HepG2 (cell line): Measurements from ENCODE around the gene ARMH1. TPM values are rescaled to one million over a fixed set of nuclear protein-coding genes. Genes with fewer than 3 reads are reported as not detected.

ENCODE experiments used
- ATAC-seq: fragments of 200-7000 bp; cut with Tn5 transposase; 3 replicates; pipeline ENCODE4 v1.9.1; 2020; ENCODE audit warnings: mild to moderate bottlenecking, moderate library complexity
- BruUV-seq: library from RNA; stranded (reverse); fragments of 400-500 nt; replicated peaks from 2 replicates; lab custom pipeline; 2021; lab: Mats Ljungman, UMichigan
- CTCF ChIA-PET: fragments of 300-600 bp; formaldehyde crosslinking; extraction: SDS; loops from one replicate; lab custom pipeline; 2021; ENCODE audit warnings: low total read pairs, inconsistent platforms, low intra/inter-chr PET ratio; lab: Yijun Ruan, JAX
- POLR2A ChIA-PET: fragments of 350-600 bp; sonication (Branson Sonifier 250); formaldehyde crosslinking; loops from one replicate; lab custom pipeline; 2020; ENCODE audit warnings: antibody characterized with exemption, inconsistent platforms; lab: Yijun Ruan, JAX
- DNase-seq: peaks from one replicate; pipeline ENCODE4 v3.0.0-alpha.2; 2015; ENCODE audit warnings: low spot score
- FAIRE-seq: peaks from 3 replicates; lab custom pipeline; 2011; peaks lifted over from hg19 to GRCh38; lab: Jason Lieb, UNC
- H2AFZ ChIP-seq: one replicate; pipeline ENCODE4 v1.6.1; 2011; ENCODE audit warnings: low read length, inconsistent platforms
- H3K27ac ChIP-seq: fragments of 300-600 bp; 3 replicates; pipeline ENCODE4 v1.8.0; 2011; ENCODE audit warnings: mixed run types, mild to moderate bottlenecking, mixed read lengths, low read length, inconsistent platforms; ENCODE audit not compliant: insufficient read depth; ENCODE audit errors: extremely low read length
- H3K27me3 ChIP-seq, 2 experiments: fragments of 200-600 bp in 1 of 2; 2 replicates in 1 of 2; 3 replicates in 1 of 2; pipeline versions ENCODE4 v1.6.0 to v1.8.0; 2011; ENCODE audit warnings: low read length in 2 of 2, mild to moderate bottlenecking in 2 of 2, moderate library complexity in 2 of 2, inconsistent platforms in 1 of 2; ENCODE audit not compliant: insufficient read depth in 2 of 2, control insufficient read depth in 1 of 2
- H3K36me3 ChIP-seq, 2 experiments: fragments of 200-600 bp in 1 of 2; replicated peaks in 1 of 2; 2 replicates in 1 of 2; 3 replicates in 1 of 2; pipeline versions ENCODE4 v1.5.1 to v1.8.0; 2011; ENCODE audit warnings: low read length in 2 of 2, inconsistent platforms in 1 of 2; ENCODE audit not compliant: insufficient read depth in 2 of 2, control insufficient read depth in 1 of 2
- H3K4me1 ChIP-seq: 2 replicates; pipeline ENCODE4 v1.5.1; 2012; ENCODE audit warnings: low read length, inconsistent platforms; ENCODE audit not compliant: insufficient read depth
- H3K4me2 ChIP-seq: 2 replicates; pipeline ENCODE4 v1.6.0; 2011; ENCODE audit warnings: low read depth, low read length, inconsistent platforms
- H3K4me3 ChIP-seq, 3 experiments: fragments of 200-600 bp in 1 of 3; sonication (generic), shearing (Covaris generic) in 1 of 3; replicated peaks in 1 of 3; 2 replicates each; pipeline ENCODE4 v1.5.1; 2011 to 2016; ENCODE audit warnings: low read length in 3 of 3, inconsistent platforms in 2 of 3, low read depth in 2 of 3, mild to moderate bottlenecking in 2 of 3, control low read depth in 1 of 3, mixed read lengths in 1 of 3; ENCODE audit not compliant: insufficient read depth in 1 of 3
- H3K79me2 ChIP-seq: one replicate; pipeline ENCODE4 v1.6.1; 2011; ENCODE audit warnings: low read length, inconsistent platforms; ENCODE audit not compliant: insufficient read depth
- H3K9ac ChIP-seq: 2 replicates; pipeline ENCODE4 v1.6.0; 2011; ENCODE audit warnings: mild to moderate bottlenecking, low read depth, low read length, inconsistent platforms; ENCODE audit not compliant: insufficient read depth
- H3K9me3 ChIP-seq: 2 replicates; pipeline ENCODE4 v1.5.1; 2012; ENCODE audit warnings: mild to moderate bottlenecking, low read length
- H4K20me1 ChIP-seq: 2 replicates; pipeline ENCODE4 v1.6.0; 2011; ENCODE audit warnings: inconsistent platforms, mild to moderate bottlenecking, low read length, moderate library complexity; ENCODE audit not compliant: insufficient read depth
- ARID5B ChIP-seq: IDR thresholded peaks from 2 replicates; pipeline ENCODE4 v1.4.0; 2020; ENCODE audit warnings: mild to moderate bottlenecking, missing genetic modification reagents
- IRF1 ChIP-seq: sonication (generic); formaldehyde crosslinking; IDR thresholded peaks from 2 replicates; pipeline ENCODE4 v1.4.0; 2020; ENCODE audit warnings: low read depth, mild to moderate bottlenecking, missing genetic modification reagents
- POLR2AphosphoS5 ChIP-seq: IDR thresholded peaks from 2 replicates; pipeline ENCODE4 v1.6.1; 2012; ENCODE audit warnings: low read depth, low read length
- SALL1 ChIP-seq: sonication (generic); formaldehyde crosslinking; IDR thresholded peaks from 2 replicates; pipeline ENCODE4 v1.8.0; 2022; ENCODE audit warnings: mild to moderate bottlenecking, missing genetic modification reagents
- TAF1 ChIP-seq: sonication (generic); formaldehyde crosslinking; IDR thresholded peaks from 2 replicates; pipeline ENCODE4 v1.4.0; 2020; ENCODE audit warnings: missing genetic modification reagents
- ZNF10 ChIP-seq: sonication (generic); formaldehyde crosslinking; IDR thresholded peaks from 2 replicates; pipeline ENCODE4 v1.4.0; 2020; ENCODE audit warnings: mild to moderate bottlenecking, low read depth, missing genetic modification reagents, borderline replicate concordance
- ZNF142 ChIP-seq: sonication (generic); formaldehyde crosslinking; IDR thresholded peaks from 2 replicates; pipeline ENCODE4 v1.4.0; 2020; ENCODE audit warnings: missing genetic modification reagents
- ZNF256 ChIP-seq: sonication (generic); formaldehyde crosslinking; conservative IDR thresholded peaks from 2 replicates; pipeline ENCODE4 v1.4.0; 2020; ENCODE audit warnings: missing genetic modification reagents
- ZNF431 ChIP-seq: sonication (generic); formaldehyde crosslinking; IDR thresholded peaks from 2 replicates; pipeline ENCODE4 v1.9.0; 2022; ENCODE audit warnings: missing genetic modification reagents, low read depth, mild to moderate bottlenecking, borderline replicate concordance
- ZNF749 ChIP-seq: sonication (generic); formaldehyde crosslinking; IDR thresholded peaks from 2 replicates; pipeline ENCODE4 v1.8.0; 2022; ENCODE audit warnings: mild to moderate bottlenecking, missing genetic modification reagents, moderate library complexity, borderline replicate concordance
- WGBS: methylation state at CpG from one replicate; pipeline ENCODE4 v1.1.6; 2017; ENCODE audit warnings: low lambda C conversion rate; 5-methylcytosine and 5-hydroxymethylcytosine counted together
- in situ Hi-C: cut with HindIII; loops from 2 replicates; pipeline ENCODE4 v1.10.0; 2017; ENCODE audit warnings: low pct_unique_long_range_greater_than_20kb; ENCODE audit not compliant: extremely low pct_ligation_motif_present
- intact Hi-C: fragments of 100-400 bp; cut with micrococcal nuclease; formaldehyde crosslinking; loops from one replicate; pipeline ENCODE4 v1.10.0; 2022; ENCODE audit not compliant: unreplicated experiment
- polyA plus RNA-seq, 8 experiments: library from polyadenylated mRNA; depleted of rRNA in 3 of 8; stranded (reverse) in 7 of 8; unstranded in 1 of 8; fragments of >200 nt; fragmentation: Illumina TruSeq in 4 of 8; extraction: Trizol in 4 of 8; gene quantifications; 2 replicates each; pipeline versions ENCODE4 v1.2.1 to v1.2.3, GENCODE V29; 2011 to 2016; ENCODE audit warnings: low read depth in 4 of 8, missing spikeins in 1 of 8, mixed read lengths in 1 of 8; ENCODE audit not compliant: insufficient read depth in 1 of 8
- total RNA-seq, 5 experiments: library from RNA; depleted of rRNA; stranded (reverse); fragments of >200 nt; fragmentation: Illumina TruSeq; extraction: Trizol; gene quantifications; 2 replicates each; pipeline ENCODE4 v1.2.3, GENCODE V29; 2016; ENCODE audit warnings: low read depth in 1 of 5
- TF ChIP-seq, protein P1 (sequence below): IDR thresholded peaks from 2 replicates; pipeline ENCODE4 v1.6.1; 2016; ENCODE audit warnings: missing genetic modification reagents, missing compliant biosample characterization

Gene ARMH1
- total and polyA plus RNA-seq, 2 of the 13 experiments (the other 11 are each of a cell fraction or from before 2014, with no cell fraction given) = 0.69 TPM; not detected in 1

- Histone ChIP-seq H3K4me3 (no peak overlapping the region; a peak in 1 of 6 replicates), H2AFZ (no peak overlapping the region), H3K4me2 (peak overlapping the region; percentile 52), H3K9ac (peak overlapping the region; percentile 67), H3K79me2 (no peaks in the 10 kb centered on the region), H3K27ac (peak overlapping the region; percentile 84), H3K4me1 (peaks cover 54% of the 10 kb centered on the region), H3K36me3 (no peaks in the 10 kb centered on the region), H3K27me3 (0 out of 5 replicates have a peak, but pooled peaks cover 0 to 6% of the 10 kb centered on the region in 2 experiments), H3K9me3 (no peaks in the 10 kb centered on the region), H4K20me1 (no peaks in the 10 kb centered on the region)
- intact Hi-C loops (no loop called here), in situ Hi-C loops (no loop called here)
- FAIRE-seq (peak; percentile 28), DNase-seq (peak; percentile 95), ATAC-seq (peak; percentile 94)
- 9% methylated on average over 14 of the region's 14 CpGs for WGBS
- TSS peak; percentile 99 for BruUV-seq
- ChIA-PET POLR2A (interaction anchor here (0.7 to 4.9 kb wide), 38 partner anchors 9 to 1072 kb away, joined by 3 to 241 read pairs (median 6); partner anchors contain the start of genes ARMH1, BTBD19, DMAP1 and HECTD3), CTCF (no interaction called here)
- TF ChIP-seq ZNF142 (CRISPR knock-in tag) (0 out of 2 replicates have a peak, but pooled peaks have one; percentile 39), SALL1 (CRISPR knock-in tag) (peak; percentile 71), IRF1 (CRISPR knock-in tag) (no peak), ZNF10 (CRISPR knock-in tag) (no peak), ZNF749 (peak; percentile 84; the same call in 1 of the 2 replicates), ZNF431 (no peak), POLR2AphosphoS5 (peak; percentile 100), ARID5B (CRISPR knock-in tag) (peak; percentile 46; the same call in 1 of the 2 replicates), ZNF256 (CRISPR knock-in tag) (peak; percentile 29; the same call in 1 of the 2 replicates), TAF1 (CRISPR knock-in tag) (peak; percentile 49; the same call in 1 of the 2 replicates)
- TF ChIP-seq, protein P1, sequence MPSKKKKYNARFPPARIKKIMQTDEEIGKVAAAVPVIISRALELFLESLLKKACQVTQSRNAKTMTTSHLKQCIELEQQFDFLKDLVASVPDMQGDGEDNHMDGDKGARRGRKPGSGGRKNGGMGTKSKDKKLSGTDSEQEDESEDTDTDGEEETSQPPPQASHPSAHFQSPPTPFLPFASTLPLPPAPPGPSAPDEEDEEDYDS = peak; percentile 98
Measured at GRCh38 chr1:44721485-44722361, 47.2 kb downstream of the ARMH1 start.
